Measurements from ENCODE around the gene RLN3. TPM values are rescaled to one million over a fixed set of nuclear protein-coding genes. Genes with fewer than 3 reads are reported as not detected.

RLN3 gene
- total and polyA plus RNA-seq, 9 of the 15 experiments (the other 6 are each of a cell fraction or from before 2014, with no cell fraction given) = 0.31 to 1.2 (median 0.71) TPM; not detected in 6

DNA sequence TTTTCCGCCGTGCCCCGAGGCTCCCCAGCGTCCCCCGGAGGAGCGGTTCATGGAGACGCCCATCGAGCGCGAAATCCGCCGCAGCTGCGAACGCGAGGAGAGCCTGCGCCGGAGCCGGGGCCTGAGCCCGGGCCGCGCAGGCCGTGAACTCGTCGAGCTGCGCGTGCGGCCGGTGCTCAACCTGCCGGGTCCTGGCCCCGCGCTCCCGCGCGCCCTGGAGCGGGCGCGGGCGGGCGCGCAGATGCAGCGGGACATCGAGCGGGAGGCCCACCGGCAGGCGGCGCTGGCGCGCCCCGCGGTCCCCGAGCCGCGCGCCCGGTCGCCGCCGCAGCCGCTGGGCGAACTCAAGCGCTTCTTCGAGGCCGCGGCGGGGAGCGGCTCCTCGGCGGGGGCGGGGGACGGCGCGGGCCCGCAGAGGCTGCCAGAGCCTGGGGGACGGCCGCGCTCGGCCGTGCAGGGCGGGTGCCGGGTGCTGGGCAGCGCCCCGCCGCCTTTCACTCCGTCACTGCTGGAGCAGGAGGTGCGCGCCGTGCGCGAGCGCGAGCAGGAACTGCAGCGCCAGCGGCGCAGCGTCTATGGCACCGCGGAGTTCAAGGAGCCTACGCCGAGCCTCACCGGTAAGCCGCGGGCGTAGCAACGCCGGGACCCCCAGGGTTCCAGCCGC, 45.4 kb downstream of the RLN3 start (continued):
- TF ChIP-seq MYBL2 (IDR thresholded peaks at IDR 0.05; ENCODE audit: low read depth) (no peak), MYBL2 (CRISPR knock-in tag; IDR thresholded peaks at IDR 0.05; ENCODE audit: borderline replicate concordance) (no peak), ZNF778 (CRISPR knock-in tag; IDR thresholded peaks at IDR 0.05) (no peak), RBBP5 (IDR thresholded peaks at IDR 0.05; ENCODE audit: borderline replicate concordance, insufficient read depth, low read length, poor library complexity, severe bottlenecking) (peak; percentile 44), NR1H2 (CRISPR knock-in tag; IDR thresholded peaks at IDR 0.05) (no peak), NKRF (IDR thresholded peaks at IDR 0.05; ENCODE audit: borderline replicate concordance) (no peak), IRF2 (CRISPR knock-in tag; IDR thresholded peaks at IDR 0.05) (no peak), KAT2B (IDR thresholded peaks at IDR 0.05; ENCODE audit: low read depth, low read length) (no peak), FOXJ2 (tag; IDR thresholded peaks at IDR 0.05) (no peak), STAG1 (CRISPR knock-in tag; IDR thresholded peaks at IDR 0.05; ENCODE audit: borderline replicate concordance) (no peak), ZNF311 (CRISPR knock-in tag; IDR thresholded peaks at IDR 0.05) (no peak), POLR2G (IDR thresholded peaks at IDR 0.05; ENCODE audit: low read depth, low read length) (peak; percentile 70), HIVEP1 (CRISPR knock-in tag; IDR thresholded peaks at IDR 0.05) (no peak), ZNF232 (CRISPR knock-in tag; IDR thresholded peaks at IDR 0.05) (no peak), TAL1 (IDR thresholded peaks at IDR 0.05) (no peak), NFE2L1 (tag; IDR thresholded peaks at IDR 0.05; ENCODE audit: borderline replicate concordance, low read depth) (no peak), ZNF589 (CRISPR knock-in tag; IDR thresholded peaks at IDR 0.05; ENCODE audit: low read depth) (no peak), RBFOX2 (IDR thresholded peaks at IDR 0.05; ENCODE audit: low read depth, low read length) (peak; percentile 54), GABPA (tag; conservative IDR thresholded peaks at IDR 0.05; ENCODE audit: low read depth) (0 out of 2 replicates have a peak, but pooled peaks have one; percentile 19), NFRKB (IDR thresholded peaks at IDR 0.05; ENCODE audit: low read depth) (no peak), ZNF668 (CRISPR knock-in tag; IDR thresholded peaks at IDR 0.05) (no peak), ZNF77 (CRISPR knock-in tag; IDR thresholded peaks at IDR 0.05) (no peak), ZKSCAN8 (CRISPR knock-in tag; IDR thresholded peaks at IDR 0.05) (no peak), SP1 (CRISPR knock-in tag; IDR thresholded peaks at IDR 0.05) (no peak), IFI16 (CRISPR knock-in tag; IDR thresholded peaks at IDR 0.05) (no peak), HNRNPH1 (optimal IDR thresholded peaks at IDR 0.05; ENCODE audit: low read depth, low read length) (no peak), KDM2B (CRISPR knock-in tag; IDR thresholded peaks at IDR 0.05) (peak; percentile 96; the same call in 1 of the 2 replicates)
- TF ChIP-seq, protein P1, sequence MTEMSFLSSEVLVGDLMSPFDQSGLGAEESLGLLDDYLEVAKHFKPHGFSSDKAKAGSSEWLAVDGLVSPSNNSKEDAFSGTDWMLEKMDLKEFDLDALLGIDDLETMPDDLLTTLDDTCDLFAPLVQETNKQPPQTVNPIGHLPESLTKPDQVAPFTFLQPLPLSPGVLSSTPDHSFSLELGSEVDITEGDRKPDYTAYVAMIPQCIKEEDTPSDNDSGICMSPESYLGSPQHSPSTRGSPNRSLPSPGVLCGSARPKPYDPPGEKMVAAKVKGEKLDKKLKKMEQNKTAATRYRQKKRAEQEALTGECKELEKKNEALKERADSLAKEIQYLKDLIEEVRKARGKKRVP (CRISPR knock-in tag; IDR thresholded peaks at IDR 0.05) = no peak

All from K562 (cell line).